H9 (cell line): ENCODE data around the gene WNT10A. TPM values are rescaled to one million over a fixed set of nuclear protein-coding genes. Genes with fewer than 3 reads are reported as not detected.

Source experiments
- DNase-seq: peaks from one replicate; pipeline ENCODE4 v3.0.0-alpha.2; 2017
- H2AFZ ChIP-seq: one replicate; pipeline ENCODE4 v1.6.1; 2013; ENCODE audit warnings: mild to moderate bottlenecking, low read length, control low read depth, moderate library complexity
- H2AK5ac ChIP-seq: 2 replicates; pipeline ENCODE4 v1.6.1; 2013; ENCODE audit warnings: low read length, control low read depth, mixed read lengths; ENCODE audit not compliant: insufficient read length
- H2BK120ac ChIP-seq: one replicate; pipeline ENCODE4 v1.6.1; 2013; ENCODE audit warnings: low read depth, mild to moderate bottlenecking, low read length, control low read depth, inconsistent platforms; ENCODE audit not compliant: poor library complexity, severe bottlenecking
- H2BK12ac ChIP-seq: 2 replicates; pipeline ENCODE4 v1.6.1; 2013; ENCODE audit warnings: low read length, control low read depth, mixed read lengths, low read depth; ENCODE audit not compliant: insufficient read length
- H2BK15ac ChIP-seq: 2 replicates; pipeline ENCODE4 v1.6.1; 2013; ENCODE audit warnings: low read depth, low read length, control low read depth
- H2BK20ac ChIP-seq: one replicate; pipeline ENCODE4 v1.6.1; 2013; ENCODE audit warnings: low read depth, mild to moderate bottlenecking, low read length, control low read depth, inconsistent platforms; ENCODE audit not compliant: poor library complexity, severe bottlenecking
- H2BK5ac ChIP-seq: 2 replicates; pipeline ENCODE4 v1.6.1; 2013; ENCODE audit warnings: low read length, control low read depth, mixed read lengths; ENCODE audit not compliant: insufficient read length
- H3K14ac ChIP-seq: 2 replicates; pipeline ENCODE4 v1.6.1; 2013; ENCODE audit warnings: low read length, control low read depth; ENCODE audit not compliant: insufficient read depth
- H3K18ac ChIP-seq: 2 replicates; pipeline ENCODE4 v1.6.1; 2013; ENCODE audit warnings: low read depth, mild to moderate bottlenecking, mixed read lengths, low read length, control low read depth; ENCODE audit not compliant: insufficient read length
- H3K23ac ChIP-seq: 2 replicates; pipeline ENCODE4 v1.6.1; 2013; ENCODE audit warnings: low read length, control low read depth, mixed read lengths, low read depth; ENCODE audit not compliant: insufficient read length
- H3K23me2 ChIP-seq: 2 replicates; pipeline ENCODE4 v1.6.1; 2013; ENCODE audit warnings: low read depth, mild to moderate bottlenecking, mixed read lengths, low read length, control low read depth; ENCODE audit not compliant: insufficient read length, poor library complexity, severe bottlenecking
- H3K27ac ChIP-seq: 2 replicates; pipeline ENCODE4 v1.5.1; 2013; ENCODE audit warnings: low read length, control low read depth, mixed read lengths, low read depth; ENCODE audit not compliant: insufficient read length
- H3K27me3 ChIP-seq: 2 replicates; pipeline ENCODE4 v1.6.1; 2013; ENCODE audit warnings: low read length, control low read depth, inconsistent platforms; ENCODE audit not compliant: insufficient read depth
- H3K4ac ChIP-seq: 2 replicates; pipeline ENCODE4 v1.6.1; 2013; ENCODE audit warnings: low read depth, mild to moderate bottlenecking, control low read depth, inconsistent platforms, low read length, moderate library complexity
- H3K4me1 ChIP-seq: 2 replicates; pipeline ENCODE4 v1.6.1; 2013; ENCODE audit warnings: low read length, control low read depth, inconsistent platforms; ENCODE audit not compliant: insufficient read depth
- H3K4me2 ChIP-seq: 2 replicates; pipeline ENCODE4 v1.6.1; 2013; ENCODE audit warnings: low read length, control low read depth, mixed read lengths; ENCODE audit not compliant: insufficient read length, insufficient read depth
- H3K56ac ChIP-seq: 2 replicates; pipeline ENCODE4 v1.6.1; 2013; ENCODE audit warnings: low read depth, mild to moderate bottlenecking, mixed read lengths, low read length, control low read depth; ENCODE audit not compliant: insufficient read length
- H3K79me1 ChIP-seq: 2 replicates; pipeline ENCODE4 v1.6.1; 2013; ENCODE audit warnings: low read depth, mild to moderate bottlenecking, moderate library complexity, low read length, control low read depth, inconsistent platforms; ENCODE audit not compliant: insufficient read depth, poor library complexity, severe bottlenecking
- H3K79me2 ChIP-seq: 2 replicates; pipeline ENCODE4 v1.6.1; 2013; ENCODE audit warnings: low read length, control low read depth, inconsistent platforms; ENCODE audit not compliant: insufficient read depth
- H3K9ac ChIP-seq: 2 replicates; pipeline ENCODE4 v1.6.1; 2013; ENCODE audit warnings: low read length, control low read depth, mixed read lengths; ENCODE audit not compliant: insufficient read length; ENCODE audit errors: extremely low read depth
- H3K9me3 ChIP-seq: one replicate; pipeline ENCODE4 v1.6.1; 2013; ENCODE audit warnings: low read depth, low read length, inconsistent platforms; ENCODE audit not compliant: control insufficient read depth
- H3T11ph ChIP-seq: one replicate; pipeline ENCODE4 v1.6.1; 2013; ENCODE audit warnings: mild to moderate bottlenecking, low read length, control low read depth, inconsistent platforms
- H4K20me1 ChIP-seq: one replicate; pipeline ENCODE4 v1.6.1; 2013; ENCODE audit not compliant: control insufficient read depth, insufficient read length, insufficient read depth
- H4K5ac ChIP-seq: 2 replicates; pipeline ENCODE4 v1.6.1; 2013; ENCODE audit warnings: low read depth, mild to moderate bottlenecking, mixed read lengths, low read length, control low read depth; ENCODE audit not compliant: insufficient read length
- H4K8ac ChIP-seq: replicated peaks from 2 replicates; pipeline ENCODE4 v1.6.1; 2013; ENCODE audit warnings: low read length, control low read depth, mixed read lengths, low read depth; ENCODE audit not compliant: insufficient read length
- H4K91ac ChIP-seq: 2 replicates; pipeline ENCODE4 v1.6.1; 2013; ENCODE audit warnings: low read depth, mild to moderate bottlenecking, moderate library complexity, mixed read lengths, low read length, control low read depth; ENCODE audit not compliant: insufficient read length
- H3K27ac Mint-ChIP-seq, 3 experiments: 2 replicates in 2 of 3; 3 replicates in 1 of 3; pipeline ENCODE4 v1.8.0; 2020 to 2021; ENCODE audit warnings: mixed read lengths in 3 of 3, mild to moderate bottlenecking in 1 of 3, moderate library complexity in 1 of 3
- H3K27me3 Mint-ChIP-seq: 2 replicates; pipeline ENCODE4 v1.8.0; 2021; ENCODE audit warnings: low read depth, mild to moderate bottlenecking, moderate library complexity, mixed read lengths
- H3K36me3 Mint-ChIP-seq, 3 experiments: 2 replicates in 2 of 3; 3 replicates in 1 of 3; pipeline ENCODE4 v1.8.0; 2020 to 2021; ENCODE audit warnings: low read depth in 3 of 3, mixed read lengths in 3 of 3; ENCODE audit not compliant: insufficient read depth in 1 of 3
- H3K4me1 Mint-ChIP-seq, 2 experiments: 2 replicates each; pipeline ENCODE4 v1.8.0; 2020; ENCODE audit warnings: mixed read lengths in 2 of 2
- H3K4me3 Mint-ChIP-seq, 2 experiments: 2 replicates in 1 of 2; 3 replicates in 1 of 2; pipeline ENCODE4 v1.8.0; 2020 to 2021; ENCODE audit warnings: mild to moderate bottlenecking in 2 of 2, mixed read lengths in 2 of 2, moderate library complexity in 1 of 2
- H3K9me3 Mint-ChIP-seq, 2 experiments: 2 replicates in 1 of 2; 3 replicates in 1 of 2; pipeline ENCODE4 v1.8.0; 2020; ENCODE audit warnings: mild to moderate bottlenecking in 2 of 2, mixed read lengths in 2 of 2, moderate library complexity in 1 of 2
- CTCF ChIP-seq: fragments of 200-600 bp; sonication (generic); conservative IDR thresholded peaks from 3 replicates; pipeline ENCODE4 v1.8.0; 2021; ENCODE audit warnings: antibody characterized with exemption, mild to moderate bottlenecking
- WGBS: extraction: QIAGEN DNeasy Blood & Tissue Kit; methylation state at CpG from one replicate; pipeline ENCODE4 v1.1.7; 2013; ENCODE audit warnings: missing lambda C conversion rate, low lambda C conversion rate, mixed read lengths; ENCODE audit not compliant: insufficient read length; ENCODE audit errors: extremely low coverage; 5-methylcytosine and 5-hydroxymethylcytosine counted together
- total RNA-seq: library from RNA; stranded (reverse); gene quantifications from 2 replicates; pipeline ENCODE4 v1.2.1, GENCODE V29; 2021

Gene WNT10A
- total RNA-seq, 1 experiment from 2014 or later, result not detected

GRCh38 chr2:218853766-218854165, 26.9 kb upstream of the WNT10A start:
- no peaks in the 10 kb centered on the region for H4K20me1 ChIP-seq
- H3K56ac ChIP-seq, result no peak overlapping the region
- no peak overlapping the region for H3K27ac Mint-ChIP-seq
- no peak overlapping the region for H2BK15ac ChIP-seq
- H3K4me2 ChIP-seq, result peak overlapping the region; percentile 10
- H2BK5ac ChIP-seq, result no peak overlapping the region
- H3K23me2 ChIP-seq, result no peaks in the 10 kb centered on the region
- H3K4me1 ChIP-seq, result no peaks in the 10 kb centered on the region; the same call in 1 of the 2 replicates
- no peak for TF ChIP-seq CTCF
- peaks cover 21 to 48% of the 10 kb centered on the region in 2 experiments for H3K4me1 Mint-ChIP-seq
- no peak overlapping the region for H3K4ac ChIP-seq
- no peak overlapping the region for H2BK20ac ChIP-seq
- no peak overlapping the region for H2AK5ac ChIP-seq
- H3K9me3 Mint-ChIP-seq, result peaks cover 0 to 3% of the 10 kb centered on the region in 2 experiments; a peak in 1 of 5 replicates
- no peak overlapping the region; a peak in 1 of 5 replicates for H3K4me3 Mint-ChIP-seq
- H3K79me2 ChIP-seq, result no peaks in the 10 kb centered on the region
- no peak overlapping the region for H4K5ac ChIP-seq
- H3K14ac ChIP-seq, result no peak overlapping the region
- no peak overlapping the region for H2BK120ac ChIP-seq
- no peak overlapping the region for H3T11ph ChIP-seq
- no peak overlapping the region for H4K91ac ChIP-seq
- H3K79me1 ChIP-seq, result no peaks in the 10 kb centered on the region
- no peak overlapping the region for H3K27ac ChIP-seq
- peaks cover 55% of the 10 kb centered on the region for H3K27me3 ChIP-seq
- no peak overlapping the region for H3K18ac ChIP-seq
- H2BK12ac ChIP-seq, result no peak overlapping the region
- no peak overlapping the region for H4K8ac ChIP-seq
- no peak overlapping the region for H3K23ac ChIP-seq
- H3K9ac ChIP-seq, result no peak overlapping the region
- WGBS, result no CpG with 5 or more reads among the region's 5 CpGs
- H2AFZ ChIP-seq, result no peak overlapping the region
- H3K27me3 Mint-ChIP-seq, result peaks cover 68% of the 10 kb centered on the region
- no peak for DNase-seq
- no peaks in the 10 kb centered on the region for H3K36me3 Mint-ChIP-seq
- H3K9me3 ChIP-seq, result no peaks in the 10 kb centered on the region
